ENCODE results near the gene EXOC1. TPM values are rescaled to one million over a fixed set of nuclear protein-coding genes. Genes with fewer than 3 reads are reported as not detected.

Gene EXOC1
- total RNA-seq, 1 donor from 2014 or later: 31.9 TPM

GRCh38 chr4:55904576-55904975, 51.1 kb downstream of the EXOC1 start:
- Histone ChIP-seq H3K9me3 (no peaks in the 10 kb centered on the region), H3K36me3 (peaks cover 3 to 45% of the 10 kb centered on the region in 2 donors), H3K27me3 (no peaks in the 10 kb centered on the region), H3K4me1 (peaks cover 6% of the 10 kb centered on the region), H3K27ac (no peak overlapping the region), H3K4me3 (no peak overlapping the region)
- no peak for TF ChIP-seq CTCF (IDR thresholded peaks at IDR 0.05)
- TF ChIP-seq POLR2A (IDR thresholded peaks at IDR 0.05): no peak
- no peak for TF ChIP-seq POLR2AphosphoS5 (IDR thresholded peaks at IDR 0.05; ENCODE audit: insufficient read depth in 1 of 2, low read depth in 1 of 2)
- intact Hi-C loops (cut with DNase I): no loop called here
- DNase-seq (ENCODE audit: extremely low spot score in 2 of 2): no peak

GRCh38 chr4:55906323-55906722, 52.9 kb downstream of the EXOC1 start:
- TF ChIP-seq POLR2A (IDR thresholded peaks at IDR 0.05) (no peak), POLR2AphosphoS5 (IDR thresholded peaks at IDR 0.05; ENCODE audit: insufficient read depth in 1 of 2, low read depth in 1 of 2) (no peak), CTCF (IDR thresholded peaks at IDR 0.05) (no peak)
- DNase-seq (ENCODE audit: extremely low spot score in 2 of 2): no peak
- intact Hi-C loops (cut with DNase I): no loop called here

GRCh38 chr4:55906989-55907388, 53.5 kb downstream of the EXOC1 start:
- intact Hi-C loops (cut with DNase I): no loop called here
- TF ChIP-seq POLR2A (IDR thresholded peaks at IDR 0.05) (no peak), POLR2AphosphoS5 (IDR thresholded peaks at IDR 0.05; ENCODE audit: insufficient read depth in 1 of 2, low read depth in 1 of 2) (no peak), CTCF (IDR thresholded peaks at IDR 0.05) (no peak)
- H3K36me3 ChIP-seq: peaks cover 3 to 29% of the 10 kb centered on the region in 2 donors

More at GRCh38 chr4:55906323-55906722, 52.9 kb downstream of the EXOC1 start:
- H3K27ac ChIP-seq: no peak overlapping the region
- no peak overlapping the region for H3K4me3 ChIP-seq
- H3K27me3 ChIP-seq: no peaks in the 10 kb centered on the region
- peaks cover 6% of the 10 kb centered on the region for H3K4me1 ChIP-seq
- peaks cover 3 to 30% of the 10 kb centered on the region in 2 donors for H3K36me3 ChIP-seq
- H3K9me3 ChIP-seq: no peaks in the 10 kb centered on the region

GRCh38 chr4:55907469-55907868, 54.0 kb downstream of the EXOC1 start:
- Histone ChIP-seq H3K9me3 (no peaks in the 10 kb centered on the region), H3K4me3 (no peak overlapping the region), H3K27me3 (no peaks in the 10 kb centered on the region), H3K36me3 (peaks cover 0 to 24% of the 10 kb centered on the region in 2 donors), H3K4me1 (peaks cover 6% of the 10 kb centered on the region), H3K27ac (no peak overlapping the region)
- intact Hi-C loops (cut with DNase I): no loop called here
- TF ChIP-seq POLR2A (IDR thresholded peaks at IDR 0.05): no peak
- no peak for DNase-seq (ENCODE audit: extremely low spot score in 2 of 2)

More at GRCh38 chr4:55906989-55907388, 53.5 kb downstream of the EXOC1 start:
- Histone ChIP-seq H3K27ac (no peak overlapping the region), H3K4me1 (peaks cover 6% of the 10 kb centered on the region), H3K9me3 (no peaks in the 10 kb centered on the region), H3K4me3 (no peak overlapping the region), H3K27me3 (no peaks in the 10 kb centered on the region)
- no peak for DNase-seq (ENCODE audit: extremely low spot score in 2 of 2)

- Histone ChIP-seq H3K27me3 (no peaks in the 10 kb centered on the region), H3K36me3 (peaks cover 0 to 1% of the 10 kb centered on the region in 2 donors), H3K27ac (no peak overlapping the region), H3K4me1 (peaks cover 6% of the 10 kb centered on the region), H3K4me3 (no peak overlapping the region), H3K9me3 (no peaks in the 10 kb centered on the region)
- intact Hi-C loops (cut with DNase I): no loop called here
- DNase-seq (ENCODE audit: extremely low spot score in 2 of 2): no peak
- TF ChIP-seq POLR2A (IDR thresholded peaks at IDR 0.05): no peak
- TF ChIP-seq CTCF (IDR thresholded peaks at IDR 0.05): no peak
- no peak for TF ChIP-seq POLR2AphosphoS5 (IDR thresholded peaks at IDR 0.05; ENCODE audit: insufficient read depth in 1 of 2, low read depth in 1 of 2)
These were observed 56.7 kb downstream of the EXOC1 start for GRCh38 chr4:55910140-55910539.
